Measurements from ENCODE around the gene ANKDD1B.

DNA sequence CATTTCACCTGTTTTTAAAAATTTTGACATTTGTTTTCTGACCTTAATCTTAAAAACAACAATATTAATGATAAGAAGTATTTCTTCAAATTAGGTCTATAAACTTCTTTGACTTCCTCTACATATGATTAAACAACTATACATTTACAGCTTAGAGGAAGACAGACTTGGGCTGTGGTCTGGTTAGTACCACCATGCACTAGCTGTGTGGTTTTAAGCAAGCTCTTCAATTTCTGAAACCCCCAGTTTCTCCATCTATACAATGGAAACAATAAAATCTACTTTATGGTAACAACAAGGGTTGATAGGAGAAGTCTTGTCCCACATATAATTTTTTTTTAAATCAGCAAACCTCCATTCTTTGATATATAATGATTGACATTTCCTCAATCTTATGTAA, 15.7 kb downstream of the ANKDD1B start:
- TF ChIP-seq EZH2 (IDR thresholded peaks at IDR 0.05; ENCODE audit: insufficient read depth, poor library complexity, severe bottlenecking), result no peak
- TF ChIP-seq EZH2phosphoT487 (IDR thresholded peaks at IDR 0.05; ENCODE audit: insufficient read depth, low read depth), result no peak

All from GM23248 (cell line).